Stomach (tissue), 9 donors: ENCODE measurements around the gene PPM1E. TPM values are rescaled to one million over a fixed set of nuclear protein-coding genes. Genes with fewer than 3 reads are reported as not detected.

ENCODE experiments used
- DNase-seq, 2 donors: peaks; one replicate each; pipeline versions ENCODE4 v3.0.0 to v3.0.0-alpha.2; 2013 to 2019
- H3K27ac ChIP-seq, 5 donors: fragments of 200-600 bp in 4 of 5; sonication (generic) in 4 of 5; one replicate each; pipeline ENCODE4 v1.5.1; 2013 to 2019; ENCODE audit warnings: mild to moderate bottlenecking in 1 of 5, moderate library complexity in 1 of 5
- H3K27me3 ChIP-seq, 3 donors: fragments of 200-600 bp; sonication (generic); one replicate each; pipeline ENCODE4 v1.5.1; 2017 to 2019; ENCODE audit warnings: mixed run types in 1 of 3
- H3K36me3 ChIP-seq, 4 donors: fragments of 200-600 bp; sonication (generic); 1 replicate in 3 of 4; 2 replicates in 1 of 4; pipeline ENCODE4 v1.5.1; 2016 to 2019
- H3K4me1 ChIP-seq, 4 donors: fragments of 200-600 bp; sonication (generic); one replicate each; pipeline ENCODE4 v1.5.1; 2016 to 2019
- H3K4me3 ChIP-seq, 4 donors: fragments of 200-600 bp; sonication (generic) in 3 of 4; one replicate each; pipeline ENCODE4 v1.5.1; 2016 to 2019; ENCODE audit warnings: mild to moderate bottlenecking in 1 of 4
- H3K9me3 ChIP-seq, 4 donors: fragments of 200-600 bp; sonication (generic); one replicate each; pipeline ENCODE4 v1.5.1; 2016 to 2019
- EP300 ChIP-seq: sonication (generic); formaldehyde crosslinking; IDR thresholded peaks from one replicate; pipeline ENCODE4 v1.6.1; 2017; ENCODE audit warnings: antibody characterized with exemption
- POLR2A ChIP-seq, 4 donors: fragments of 450-650 bp; IDR thresholded peaks; one replicate each; pipeline ENCODE4 v1.6.1; 2016; ENCODE audit warnings: antibody characterized with exemption in 4 of 4, control low read depth in 2 of 4, mild to moderate bottlenecking in 1 of 4, moderate library complexity in 1 of 4
- POLR2AphosphoS5 ChIP-seq, 3 donors: sonication (generic); formaldehyde crosslinking; IDR thresholded peaks; one replicate each; pipeline ENCODE4 v1.6.1; 2016; ENCODE audit warnings: antibody characterized with exemption in 3 of 3
- WGBS, 5 donors: extraction: QIAGEN DNeasy Blood & Tissue Kit in 3 of 5; methylation state at CpG; one replicate each; pipeline versions ENCODE4 v1.1.5 to v1.1.7; 2013 to 2018; 5-methylcytosine and 5-hydroxymethylcytosine counted together
- intact Hi-C: fragments of 100-400 bp; cut with DNase I; formaldehyde crosslinking; loops from one replicate; pipeline ENCODE4 v1.15.1; 2023; ENCODE audit warnings: low total_unique reads
- polyA plus RNA-seq, 3 donors: library from polyadenylated mRNA; stranded (reverse); fragments of 200-250 nt; gene quantifications; one replicate each; pipeline ENCODE4 v1.2.3, GENCODE V29; 2013
- total RNA-seq, 5 donors: library from RNA; depleted of rRNA; stranded (reverse); fragments of >200 nt; gene quantifications; one replicate each; pipeline versions ENCODE4 v1.1.0 to v1.2.3, GENCODE V29; 2014 to 2016
- TF ChIP-seq, protein P1 (sequence below), 7 experiments: fragments of 450-650 bp in 4 of 7; fragments of 200-600 bp in 3 of 7; sonication (generic) in 3 of 7; IDR thresholded peaks; one replicate each; pipeline ENCODE4 v1.5.1; 2016 to 2019; ENCODE audit warnings: antibody characterized with exemption in 7 of 7, control low read depth in 2 of 7, mild to moderate bottlenecking in 1 of 7
- donor health status: healthy with polysubstance abuse.
- donor health status: Bipolar disorder and iron deficiency.
- donor health status: healthy.

PPM1E gene
- total and polyA plus RNA-seq, 8 donors = 0.08 to 0.92 (median 0.15) TPM; not detected in 3

GRCh38 chr17:59008737-59009136 is 253.1 kb downstream of the PPM1E start:
- Histone ChIP-seq H3K36me3 (peaks cover 3 to 52% (median 46%) of the 10 kb centered on the region in 4 donors), H3K27ac (no peak overlapping the region), H3K4me1 (peaks cover 0 to 3% (median 0%) of the 10 kb centered on the region in 4 donors), H3K9me3 (no peaks in the 10 kb centered on the region), H3K4me3 (no peak overlapping the region), H3K27me3 (no peaks in the 10 kb centered on the region)
- intact Hi-C loops = loop anchor here (5.0 to 10.0 kb wide), 3 partner anchors 296 to 494 kb away; partner anchors contain the start of gene MTMR4
- DNase-seq = no peak
- TF ChIP-seq POLR2A (IDR thresholded peaks at IDR 0.05) (no peak), POLR2AphosphoS5 (IDR thresholded peaks at IDR 0.05) (no peak), EP300 (no peak)
- TF ChIP-seq, protein P1, sequence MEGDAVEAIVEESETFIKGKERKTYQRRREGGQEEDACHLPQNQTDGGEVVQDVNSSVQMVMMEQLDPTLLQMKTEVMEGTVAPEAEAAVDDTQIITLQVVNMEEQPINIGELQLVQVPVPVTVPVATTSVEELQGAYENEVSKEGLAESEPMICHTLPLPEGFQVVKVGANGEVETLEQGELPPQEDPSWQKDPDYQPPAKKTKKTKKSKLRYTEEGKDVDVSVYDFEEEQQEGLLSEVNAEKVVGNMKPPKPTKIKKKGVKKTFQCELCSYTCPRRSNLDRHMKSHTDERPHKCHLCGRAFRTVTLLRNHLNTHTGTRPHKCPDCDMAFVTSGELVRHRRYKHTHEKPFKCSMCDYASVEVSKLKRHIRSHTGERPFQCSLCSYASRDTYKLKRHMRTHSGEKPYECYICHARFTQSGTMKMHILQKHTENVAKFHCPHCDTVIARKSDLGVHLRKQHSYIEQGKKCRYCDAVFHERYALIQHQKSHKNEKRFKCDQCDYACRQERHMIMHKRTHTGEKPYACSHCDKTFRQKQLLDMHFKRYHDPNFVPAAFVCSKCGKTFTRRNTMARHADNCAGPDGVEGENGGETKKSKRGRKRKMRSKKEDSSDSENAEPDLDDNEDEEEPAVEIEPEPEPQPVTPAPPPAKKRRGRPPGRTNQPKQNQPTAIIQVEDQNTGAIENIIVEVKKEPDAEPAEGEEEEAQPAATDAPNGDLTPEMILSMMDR (IDR thresholded peaks at IDR 0.05) = no peak
- WGBS, 5 donors = 91 to 97% (median 94%) methylated on average over 2 of the region's 2 CpGs

- no peak for TF ChIP-seq POLR2A (IDR thresholded peaks at IDR 0.05)
- TF ChIP-seq, protein P1 (IDR thresholded peaks at IDR 0.05) = no peak
- no peak for TF ChIP-seq POLR2AphosphoS5 (IDR thresholded peaks at IDR 0.05)
- TF ChIP-seq EP300 = no peak
- no peaks in the 10 kb centered on the region for H3K9me3 ChIP-seq
- H3K27ac ChIP-seq = no peak overlapping the region
- 91 to 96% (median 94%) methylated on average over 2 of the region's 2 CpGs for WGBS, 5 donors
- H3K4me1 ChIP-seq = no peaks in the 10 kb centered on the region
- no peaks in the 10 kb centered on the region for H3K27me3 ChIP-seq
- no peak overlapping the region for H3K4me3 ChIP-seq
- intact Hi-C loops = no loop called here
- peaks cover 3 to 62% (median 54%) of the 10 kb centered on the region in 4 donors for H3K36me3 ChIP-seq
- DNase-seq = no peak
Measured at GRCh38 chr17:59010026-59010425, 254.4 kb downstream of the PPM1E start.

DNA sequence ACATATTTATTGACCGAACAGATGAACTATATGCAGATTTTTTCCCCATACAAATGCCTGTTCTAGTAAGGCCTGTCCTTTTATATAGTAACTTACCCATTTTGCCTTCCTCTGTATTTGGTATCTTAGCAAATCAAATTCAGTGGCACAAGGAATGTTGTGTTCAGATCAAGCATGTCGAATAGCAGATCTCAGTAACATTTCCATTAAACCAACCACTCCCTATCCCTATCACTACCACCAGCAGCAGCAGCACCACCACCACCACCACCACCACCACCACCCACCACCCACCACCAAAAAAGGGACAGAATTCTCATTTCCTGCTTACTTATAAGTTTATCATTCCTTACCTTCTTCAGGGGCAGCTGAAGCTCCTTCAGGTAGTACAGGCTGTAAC is 256.3 kb downstream of the PPM1E start:
- no peak for DNase-seq
- WGBS, 5 donors = 82 to 93% (median 89%) methylated on average over 2 of the region's 2 CpGs
- TF ChIP-seq POLR2AphosphoS5 (IDR thresholded peaks at IDR 0.05) (no peak), POLR2A (IDR thresholded peaks at IDR 0.05) (no peak), EP300 (no peak)
- TF ChIP-seq, protein P1 (IDR thresholded peaks at IDR 0.05) = no peak
- H3K4me3 ChIP-seq = no peak overlapping the region
- H3K9me3 ChIP-seq = no peaks in the 10 kb centered on the region
- H3K4me1 ChIP-seq = no peaks in the 10 kb centered on the region
- peaks cover 3 to 81% (median 72%) of the 10 kb centered on the region in 4 donors for H3K36me3 ChIP-seq
- no peaks in the 10 kb centered on the region for H3K27me3 ChIP-seq
- no peak overlapping the region for H3K27ac ChIP-seq
- intact Hi-C loops = no loop called here

GRCh38 chr17:59018019-59018418 is 262.4 kb downstream of the PPM1E start:
- intact Hi-C loops = no loop called here
- TF ChIP-seq POLR2A (IDR thresholded peaks at IDR 0.05) (no peak), EP300 (no peak), POLR2AphosphoS5 (IDR thresholded peaks at IDR 0.05) (no peak)
- TF ChIP-seq, protein P1 (IDR thresholded peaks at IDR 0.05) = no peak
- 82 to 93% (median 90%) methylated on average over 1 of the region's 1 CpG for WGBS, 5 donors
- H3K4me3 ChIP-seq = no peak overlapping the region
- no peaks in the 10 kb centered on the region for H3K4me1 ChIP-seq
- H3K9me3 ChIP-seq = no peaks in the 10 kb centered on the region
- H3K36me3 ChIP-seq = peaks cover 0 to 51% (median 35%) of the 10 kb centered on the region in 4 donors
- DNase-seq = no peak
- no peak overlapping the region for H3K27ac ChIP-seq
- H3K27me3 ChIP-seq = no peaks in the 10 kb centered on the region
